Body of pancreas (tissue), 4 donors: ENCODE results near the gene CNNM3.

ENCODE experiments used
- POLR2A ChIP-seq, 3 donors: fragments of 450-650 bp; IDR thresholded peaks; one replicate each; pipeline ENCODE4 v1.6.1; 2016; ENCODE audit warnings: antibody characterized with exemption in 3 of 3, mild to moderate bottlenecking in 2 of 3
- TF ChIP-seq, protein P1 (sequence below), 7 experiments: fragments of 450-650 bp in 4 of 7; fragments of 200-600 bp in 3 of 7; sonication (generic) in 3 of 7; IDR thresholded peaks; one replicate each; pipeline ENCODE4 v1.5.1; 2016 to 2019; ENCODE audit warnings: antibody characterized with exemption in 7 of 7

DNA sequence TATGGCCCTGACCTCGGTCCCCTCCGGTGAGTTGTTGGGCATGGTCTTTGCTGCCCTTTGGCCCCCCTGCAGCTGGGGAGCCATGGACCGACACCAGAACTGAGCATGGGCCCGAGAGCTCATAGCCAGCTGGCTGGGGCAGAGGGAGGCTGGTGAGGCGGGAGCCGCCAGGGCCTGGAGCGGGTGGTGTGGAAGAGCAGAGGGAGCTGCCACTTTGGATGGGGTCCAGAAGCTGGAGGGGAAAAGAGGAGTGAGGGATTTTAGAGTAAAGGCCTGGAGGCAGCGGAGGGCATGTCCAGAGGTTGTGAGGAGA is 16.5 kb upstream of the CNNM3 start:
- no peak for TF ChIP-seq POLR2A (IDR thresholded peaks at IDR 0.05)
- TF ChIP-seq, protein P1, sequence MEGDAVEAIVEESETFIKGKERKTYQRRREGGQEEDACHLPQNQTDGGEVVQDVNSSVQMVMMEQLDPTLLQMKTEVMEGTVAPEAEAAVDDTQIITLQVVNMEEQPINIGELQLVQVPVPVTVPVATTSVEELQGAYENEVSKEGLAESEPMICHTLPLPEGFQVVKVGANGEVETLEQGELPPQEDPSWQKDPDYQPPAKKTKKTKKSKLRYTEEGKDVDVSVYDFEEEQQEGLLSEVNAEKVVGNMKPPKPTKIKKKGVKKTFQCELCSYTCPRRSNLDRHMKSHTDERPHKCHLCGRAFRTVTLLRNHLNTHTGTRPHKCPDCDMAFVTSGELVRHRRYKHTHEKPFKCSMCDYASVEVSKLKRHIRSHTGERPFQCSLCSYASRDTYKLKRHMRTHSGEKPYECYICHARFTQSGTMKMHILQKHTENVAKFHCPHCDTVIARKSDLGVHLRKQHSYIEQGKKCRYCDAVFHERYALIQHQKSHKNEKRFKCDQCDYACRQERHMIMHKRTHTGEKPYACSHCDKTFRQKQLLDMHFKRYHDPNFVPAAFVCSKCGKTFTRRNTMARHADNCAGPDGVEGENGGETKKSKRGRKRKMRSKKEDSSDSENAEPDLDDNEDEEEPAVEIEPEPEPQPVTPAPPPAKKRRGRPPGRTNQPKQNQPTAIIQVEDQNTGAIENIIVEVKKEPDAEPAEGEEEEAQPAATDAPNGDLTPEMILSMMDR (IDR thresholded peaks at IDR 0.05): no peak
